Gastrocnemius medialis (tissue), 4 donors: ENCODE data around the gene ACTR6. TPM values are rescaled to one million over a fixed set of nuclear protein-coding genes. Genes with fewer than 3 reads are reported as not detected.

Source experiments
- ATAC-seq, 2 donors: fragments of 150-250 bp; one replicate each; pipeline ENCODE4 v1.9.1; 2016
- DNase-seq, 2 donors: peaks; one replicate each; pipeline ENCODE4 v3.0.0-alpha.2; 2019
- H3K27ac ChIP-seq, 4 donors: fragments of 200-600 bp; sonication (generic); 1 replicate in 1 of 4; 2 replicates in 3 of 4; pipeline ENCODE4 v1.5.1; 2016 to 2018; ENCODE audit warnings: mild to moderate bottlenecking in 2 of 4, moderate library complexity in 1 of 4
- H3K27me3 ChIP-seq, 3 donors: fragments of 200-600 bp; sonication (generic) in 2 of 3; 1 replicate in 1 of 3; 2 replicates in 2 of 3; pipeline versions ENCODE4 v1.5.1 to v1.6.0; 2016 to 2019; ENCODE audit warnings: mild to moderate bottlenecking in 1 of 3, moderate library complexity in 1 of 3
- H3K36me3 ChIP-seq, 2 donors: fragments of 200-600 bp; sonication (generic) in 1 of 2; one replicate each; pipeline ENCODE4 v1.5.1; 2017 to 2018
- H3K4me1 ChIP-seq, 2 donors: fragments of 200-600 bp; sonication (generic) in 1 of 2; one replicate each; pipeline ENCODE4 v1.5.1; 2016 to 2017; ENCODE audit warnings: mild to moderate bottlenecking in 2 of 2
- H3K4me3 ChIP-seq, 4 donors: fragments of 200-600 bp; sonication (generic) in 3 of 4; 1 replicate in 1 of 4; 2 replicates in 3 of 4; pipeline ENCODE4 v1.5.1; 2016 to 2019; ENCODE audit warnings: mild to moderate bottlenecking in 2 of 4
- H3K9me3 ChIP-seq, 3 donors: fragments of 200-600 bp; sonication (generic) in 2 of 3; 1 replicate in 1 of 3; 2 replicates in 2 of 3; pipeline ENCODE4 v1.5.1; 2016 to 2019
- POLR2A ChIP-seq, 2 donors: fragments of 450-650 bp; IDR thresholded peaks; one replicate each; pipeline ENCODE4 v1.6.1; 2017; ENCODE audit warnings: antibody characterized with exemption in 2 of 2, mild to moderate bottlenecking in 2 of 2, moderate library complexity in 2 of 2
- in situ Hi-C, 4 donors: fragments of 200-750 bp; cut with MboI; loops; one replicate each; pipeline versions ENCODE4 v1.15.0 to v1.8.0; 2017; ENCODE audit warnings: low sequenced_read_pairs in 4 of 4
- intact Hi-C: fragments of 100-400 bp; cut with DNase I; formaldehyde crosslinking; loops from one replicate; pipeline ENCODE4 v1.15.1; 2023; ENCODE audit warnings: low total_unique reads
- total RNA-seq, 4 donors: library from RNA; depleted of rRNA; stranded (reverse); fragments of >200 nt; gene quantifications; one replicate each; pipeline versions ENCODE4 v1.1.0 to v1.2.3, GENCODE V29; 2016
- TF ChIP-seq, protein P1 (sequence below), 5 experiments: fragments of 450-650 bp in 3 of 5; fragments of 200-600 bp in 2 of 5; sonication (generic) in 2 of 5; IDR thresholded peaks in 4 of 5; conservative IDR thresholded peaks in 1 of 5; 1 replicate in 4 of 5; 2 replicates in 1 of 5; pipeline ENCODE4 v1.5.1; 2016 to 2019; ENCODE audit warnings: antibody characterized with exemption in 5 of 5, mild to moderate bottlenecking in 3 of 5, moderate library complexity in 3 of 5

ACTR6 gene
- total RNA-seq, 4 donors from 2014 or later = 8.4 to 19.2 (median 16.6) TPM

- no peaks in the 10 kb centered on the region for H3K27me3 ChIP-seq
- intact Hi-C loops (no loop called here), in situ Hi-C loops (loop anchor here in 3 of 4 donors (10.0 to 25.0 kb wide), 3 partner anchors 323 to 498 kb away; partner anchors contain the start of gene GAS2L3 (in 3 of the 3))
- H3K4me1 ChIP-seq = no peaks in the 10 kb centered on the region
- DNase-seq = no peak
- TF ChIP-seq, protein P1, sequence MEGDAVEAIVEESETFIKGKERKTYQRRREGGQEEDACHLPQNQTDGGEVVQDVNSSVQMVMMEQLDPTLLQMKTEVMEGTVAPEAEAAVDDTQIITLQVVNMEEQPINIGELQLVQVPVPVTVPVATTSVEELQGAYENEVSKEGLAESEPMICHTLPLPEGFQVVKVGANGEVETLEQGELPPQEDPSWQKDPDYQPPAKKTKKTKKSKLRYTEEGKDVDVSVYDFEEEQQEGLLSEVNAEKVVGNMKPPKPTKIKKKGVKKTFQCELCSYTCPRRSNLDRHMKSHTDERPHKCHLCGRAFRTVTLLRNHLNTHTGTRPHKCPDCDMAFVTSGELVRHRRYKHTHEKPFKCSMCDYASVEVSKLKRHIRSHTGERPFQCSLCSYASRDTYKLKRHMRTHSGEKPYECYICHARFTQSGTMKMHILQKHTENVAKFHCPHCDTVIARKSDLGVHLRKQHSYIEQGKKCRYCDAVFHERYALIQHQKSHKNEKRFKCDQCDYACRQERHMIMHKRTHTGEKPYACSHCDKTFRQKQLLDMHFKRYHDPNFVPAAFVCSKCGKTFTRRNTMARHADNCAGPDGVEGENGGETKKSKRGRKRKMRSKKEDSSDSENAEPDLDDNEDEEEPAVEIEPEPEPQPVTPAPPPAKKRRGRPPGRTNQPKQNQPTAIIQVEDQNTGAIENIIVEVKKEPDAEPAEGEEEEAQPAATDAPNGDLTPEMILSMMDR (IDR thresholded peaks at IDR 0.05 in 4 of 5, conservative IDR thresholded peaks at IDR 0.05 in 1 of 5) = no peak
- TF ChIP-seq POLR2A (IDR thresholded peaks at IDR 0.05) = no peak
- no peak for ATAC-seq
- no peaks in the 10 kb centered on the region for H3K9me3 ChIP-seq
- H3K27ac ChIP-seq = no peak overlapping the region
- no peaks in the 10 kb centered on the region for H3K36me3 ChIP-seq
- no peak overlapping the region for H3K4me3 ChIP-seq
Observed at GRCh38 chr12:100239589-100239988, 39.0 kb downstream of the ACTR6 start.

GRCh38 chr12:100243137-100243536, 42.5 kb downstream of the ACTR6 start:
- H3K36me3 ChIP-seq = no peaks in the 10 kb centered on the region
- intact Hi-C loops = no loop called here
- no peak overlapping the region for H3K27ac ChIP-seq
- no peaks in the 10 kb centered on the region for H3K4me1 ChIP-seq
- H3K9me3 ChIP-seq = no peaks in the 10 kb centered on the region
- in situ Hi-C loops = loop anchor here in 3 of 4 donors (25.0 kb wide), 2 partner anchors 319 to 494 kb away; partner anchors contain the start of gene GAS2L3 (in 3 of the 3)
- no peaks in the 10 kb centered on the region for H3K27me3 ChIP-seq
- ATAC-seq (no peak), DNase-seq (no peak)
- TF ChIP-seq, protein P1 (IDR thresholded peaks at IDR 0.05 in 4 of 5, conservative IDR thresholded peaks at IDR 0.05 in 1 of 5) = no peak
- TF ChIP-seq POLR2A (IDR thresholded peaks at IDR 0.05) = no peak
- H3K4me3 ChIP-seq = no peak overlapping the region

DNA sequence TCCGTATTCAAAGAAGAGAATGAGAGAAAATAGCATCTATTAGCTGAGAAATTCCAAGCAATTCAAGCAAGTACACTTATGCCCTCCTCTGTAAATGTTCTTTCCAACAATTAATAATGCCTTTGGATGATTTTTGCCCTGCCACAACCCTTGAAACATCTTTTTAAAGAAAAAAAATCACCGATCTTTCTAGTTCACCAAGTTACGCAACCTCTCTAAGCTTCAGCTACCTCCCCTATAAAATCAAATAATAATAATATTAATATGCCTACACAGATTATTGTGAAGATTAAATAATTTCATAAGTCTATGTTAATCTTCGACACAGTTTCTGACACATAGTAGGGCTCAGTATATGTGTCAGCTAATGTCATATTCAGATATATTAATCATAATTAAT, 47.1 kb downstream of the ACTR6 start:
- ATAC-seq (no peak), DNase-seq (no peak)
- in situ Hi-C loops (loop anchor here in 3 of 4 donors (25.0 kb wide), 2 partner anchors 315 to 490 kb away; partner anchors contain the start of gene GAS2L3 (in 3 of the 3)), intact Hi-C loops (no loop called here)
- TF ChIP-seq, protein P1 (IDR thresholded peaks at IDR 0.05 in 4 of 5, conservative IDR thresholded peaks at IDR 0.05 in 1 of 5) = no peak
- no peak for TF ChIP-seq POLR2A (IDR thresholded peaks at IDR 0.05)
- Histone ChIP-seq H3K36me3 (no peaks in the 10 kb centered on the region), H3K4me3 (no peak overlapping the region), H3K27me3 (no peaks in the 10 kb centered on the region), H3K4me1 (no peaks in the 10 kb centered on the region), H3K9me3 (no peaks in the 10 kb centered on the region), H3K27ac (no peak overlapping the region)

- H3K9me3 ChIP-seq = no peaks in the 10 kb centered on the region
- H3K4me1 ChIP-seq = no peaks in the 10 kb centered on the region
- intact Hi-C loops = no loop called here
- TF ChIP-seq, protein P1 (IDR thresholded peaks at IDR 0.05 in 4 of 5, conservative IDR thresholded peaks at IDR 0.05 in 1 of 5) = no peak
- TF ChIP-seq POLR2A (IDR thresholded peaks at IDR 0.05) = no peak
- ATAC-seq (no peak), DNase-seq (no peak)
- H3K36me3 ChIP-seq = no peaks in the 10 kb centered on the region
- in situ Hi-C loops = loop anchor here in 3 of 4 donors (25.0 kb wide), 2 partner anchors 313 to 488 kb away; partner anchors contain the start of gene GAS2L3 (in 3 of the 3)
- H3K27ac ChIP-seq = no peak overlapping the region
- H3K27me3 ChIP-seq = no peaks in the 10 kb centered on the region
- H3K4me3 ChIP-seq = no peak overlapping the region
Observed at GRCh38 chr12:100248886-100249285, 48.3 kb downstream of the ACTR6 start.

DNA sequence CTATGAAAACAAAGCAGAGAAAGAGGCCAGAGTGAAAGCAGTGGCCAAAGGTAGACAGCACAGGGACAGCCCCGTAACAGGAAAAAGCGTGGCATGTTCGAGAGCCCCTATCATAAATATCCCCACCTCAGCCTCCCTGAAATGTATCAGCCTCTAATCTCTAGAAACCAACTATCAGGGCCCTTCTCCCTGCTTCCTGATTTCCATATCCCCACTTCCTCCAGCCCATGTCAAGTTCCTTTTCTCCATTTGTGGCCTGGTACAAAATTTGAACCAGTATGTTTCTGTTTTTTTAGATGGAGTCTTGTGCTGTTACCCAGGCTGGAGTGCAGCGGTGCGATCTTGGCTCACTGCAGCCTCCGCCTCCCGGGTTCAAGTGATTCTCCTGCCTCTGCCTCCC, 49.3 kb downstream of the ACTR6 start:
- DNase-seq = no peak
- in situ Hi-C loops = loop anchor here in 3 of 4 donors (25.0 kb wide), 2 partner anchors 312 to 487 kb away; partner anchors contain the start of gene GAS2L3 (in 3 of the 3)
- no peak for TF ChIP-seq POLR2A (IDR thresholded peaks at IDR 0.05)
- TF ChIP-seq, protein P1 (IDR thresholded peaks at IDR 0.05 in 4 of 5, conservative IDR thresholded peaks at IDR 0.05 in 1 of 5) = no peak
- ATAC-seq = no peak
- intact Hi-C loops = no loop called here
- Histone ChIP-seq H3K9me3 (no peaks in the 10 kb centered on the region), H3K4me3 (no peak overlapping the region), H3K27me3 (no peaks in the 10 kb centered on the region), H3K36me3 (no peaks in the 10 kb centered on the region), H3K4me1 (no peaks in the 10 kb centered on the region), H3K27ac (no peak overlapping the region)
